GM12873 (cell line): Measurements from ENCODE around the gene STARD13.

Experiments used
- CTCF ChIP-seq: IDR thresholded peaks from 2 replicates; pipeline ENCODE4 v1.5.1; 2012; ENCODE audit warnings: low read depth, mild to moderate bottlenecking, moderate library complexity, low read length, control low read depth; ENCODE audit not compliant: insufficient read depth; ENCODE audit errors: missing control alignments

The STARD13 gene

DNA sequence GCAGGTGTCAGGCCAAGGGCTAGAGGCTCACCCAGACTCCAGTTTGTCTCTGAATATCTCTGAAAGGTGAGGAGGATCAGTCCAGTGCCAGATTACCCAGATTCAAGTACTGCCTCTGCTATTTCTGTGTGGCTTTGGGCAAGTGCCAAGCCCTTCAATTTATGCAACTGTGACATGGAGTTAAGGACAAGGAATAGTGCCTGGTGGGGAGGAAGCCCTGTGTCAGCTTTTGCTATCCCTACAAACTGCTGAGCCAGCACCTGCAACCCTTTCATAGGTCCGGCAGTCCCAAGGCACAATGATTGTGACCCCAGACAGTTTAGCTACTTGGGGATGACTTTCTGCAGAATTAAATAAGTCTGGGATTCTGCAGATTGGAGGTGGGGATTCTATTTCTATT lies 146.4 kb downstream of the STARD13 start:
- no peak for TF ChIP-seq CTCF

DNA sequence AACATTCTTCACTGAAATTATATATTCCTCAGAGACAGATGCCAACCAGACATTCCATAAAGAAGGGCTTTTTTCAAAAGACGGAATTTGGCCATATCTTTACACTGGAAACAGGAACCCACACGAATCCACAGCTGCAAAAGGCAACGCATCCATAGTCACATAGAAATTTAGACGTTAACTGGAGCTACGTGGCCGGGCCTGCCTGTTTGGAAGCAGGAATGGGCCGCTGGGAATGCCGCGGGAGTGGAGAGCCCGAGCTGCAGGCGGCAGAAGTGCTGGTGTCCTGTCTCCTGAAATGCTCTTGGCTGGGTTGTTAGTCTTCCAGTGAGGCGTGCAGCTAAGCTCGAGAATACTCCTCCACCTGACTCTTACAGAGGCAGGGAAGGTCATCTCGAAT lies 147.1 kb downstream of the STARD13 start:
- TF ChIP-seq CTCF, result no peak

DNA sequence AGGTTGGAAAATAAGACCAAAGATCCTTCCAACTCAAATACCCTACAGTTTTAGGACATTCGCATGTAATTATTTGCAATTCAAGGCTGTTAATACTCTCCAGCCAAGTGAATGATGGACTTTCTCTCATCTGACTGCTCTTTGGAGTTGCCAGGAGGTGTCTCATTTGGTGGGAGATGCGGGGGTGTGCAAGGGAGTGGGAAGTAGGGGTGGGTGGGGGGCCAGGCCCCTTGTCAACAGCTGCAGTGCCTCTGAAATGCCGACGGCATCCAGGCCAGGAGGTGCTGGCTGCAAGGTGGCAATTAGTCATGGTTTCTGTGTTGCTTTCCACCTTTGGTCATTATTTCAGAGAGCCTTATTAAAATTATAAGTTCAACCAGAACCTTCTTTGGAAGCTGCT lies 147.8 kb downstream of the STARD13 start:
- no peak for TF ChIP-seq CTCF

DNA sequence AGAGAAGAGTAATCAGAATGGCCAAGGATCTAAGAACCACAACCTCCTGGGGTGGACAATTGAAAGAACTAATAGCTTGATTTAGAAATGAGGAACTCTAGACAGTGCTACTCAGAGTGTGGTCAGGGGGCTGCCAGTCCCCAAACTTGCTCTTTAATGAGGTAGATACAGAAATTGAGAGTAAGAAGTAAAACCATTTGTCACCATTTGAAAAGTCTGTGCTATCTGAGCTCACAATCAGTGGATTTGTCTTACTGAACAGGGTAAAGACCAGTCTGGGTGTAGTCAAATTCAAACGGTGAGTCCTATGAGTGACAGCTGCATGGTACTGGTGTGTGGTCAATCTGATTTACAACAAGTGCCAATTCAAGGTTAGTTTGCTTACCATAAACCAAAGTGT lies 150.5 kb downstream of the STARD13 start:
- TF ChIP-seq CTCF, result no peak

GRCh38 chr13:33134213-33134612 lies 151.3 kb downstream of the STARD13 start:
- TF ChIP-seq CTCF, result no peak

- TF ChIP-seq CTCF, result no peak
Observed at GRCh38 chr13:33132644-33133440, 152.7 kb downstream of the STARD13 start.

DNA sequence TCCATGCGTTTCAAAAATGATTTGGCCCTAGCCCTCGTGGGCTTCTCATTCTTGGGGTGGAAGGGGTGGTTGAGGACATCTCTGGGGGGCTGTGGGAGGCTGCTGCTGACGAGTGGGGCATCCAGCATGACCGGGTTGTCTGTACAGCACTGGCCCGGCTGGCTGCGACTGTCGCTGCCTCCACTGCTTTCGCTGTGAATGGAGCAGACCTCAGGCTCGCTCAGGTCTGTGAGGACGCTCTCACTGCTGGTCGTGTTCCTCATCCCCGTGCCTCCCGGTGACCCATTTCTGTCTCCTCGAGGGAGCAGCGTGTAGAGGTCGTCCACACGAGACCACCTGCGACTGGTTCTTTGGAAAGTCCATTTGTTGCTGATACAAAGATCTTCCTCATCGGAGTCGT lies 155.7 kb downstream of the STARD13 start:
- no peak for TF ChIP-seq CTCF
